SK-N-MC (cell line): ENCODE data around the gene HIKESHI.

ENCODE experiments used
- DNase-seq: peaks from one replicate; pipeline ENCODE4 v3.0.0-alpha.2; 2011; ENCODE audit warnings: low read depth, low spot score
- H3K27ac ChIP-seq: fragments of 200-600 bp; sonication (generic); 2 replicates; pipeline ENCODE4 v1.5.1; 2016; ENCODE audit warnings: mixed run types
- H3K36me3 ChIP-seq: fragments of 200-600 bp; sonication (generic); 2 replicates; pipeline ENCODE4 v1.6.1; 2017; ENCODE audit warnings: antibody characterized with exemption, low read length, mixed read lengths; ENCODE audit not compliant: insufficient read depth
- H3K4me3 ChIP-seq: fragments of 200-600 bp; sonication (generic); 2 replicates; pipeline ENCODE4 v1.5.1; 2016
- H3K9ac ChIP-seq: fragments of 200-600 bp; sonication (generic); 2 replicates; pipeline ENCODE4 v1.8.0; 2017; ENCODE audit warnings: mixed run types, mixed read lengths; ENCODE audit not compliant: insufficient read length
- H3K9me3 ChIP-seq: fragments of 200-600 bp; sonication (generic); 2 replicates; pipeline ENCODE4 v1.6.1; 2017; ENCODE audit warnings: low read depth, mild to moderate bottlenecking, antibody characterized with exemption, low read length, moderate library complexity, mixed read lengths
- EZH2 ChIP-seq: fragments of 200-600 bp; sonication (generic); IDR thresholded peaks from one replicate; pipeline ENCODE4 v1.6.1; 2017; ENCODE audit warnings: antibody characterized with exemption
- FOXP2 ChIP-seq: optimal IDR thresholded peaks from 2 replicates; pipeline ENCODE3; 2011; ENCODE audit warnings: mild to moderate bottlenecking, moderate library complexity; ENCODE audit not compliant: insufficient read depth; ENCODE audit errors: extremely low read length, control extremely low read depth
- POLR2AphosphoS5 ChIP-seq: IDR thresholded peaks from 2 replicates; pipeline ENCODE4 v1.6.1; 2012; ENCODE audit warnings: mild to moderate bottlenecking, low read depth, low read length, borderline replicate concordance

The HIKESHI gene, protein sequence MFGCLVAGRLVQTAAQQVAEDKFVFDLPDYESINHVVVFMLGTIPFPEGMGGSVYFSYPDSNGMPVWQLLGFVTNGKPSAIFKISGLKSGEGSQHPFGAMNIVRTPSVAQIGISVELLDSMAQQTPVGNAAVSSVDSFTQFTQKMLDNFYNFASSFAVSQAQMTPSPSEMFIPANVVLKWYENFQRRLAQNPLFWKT

DNA sequence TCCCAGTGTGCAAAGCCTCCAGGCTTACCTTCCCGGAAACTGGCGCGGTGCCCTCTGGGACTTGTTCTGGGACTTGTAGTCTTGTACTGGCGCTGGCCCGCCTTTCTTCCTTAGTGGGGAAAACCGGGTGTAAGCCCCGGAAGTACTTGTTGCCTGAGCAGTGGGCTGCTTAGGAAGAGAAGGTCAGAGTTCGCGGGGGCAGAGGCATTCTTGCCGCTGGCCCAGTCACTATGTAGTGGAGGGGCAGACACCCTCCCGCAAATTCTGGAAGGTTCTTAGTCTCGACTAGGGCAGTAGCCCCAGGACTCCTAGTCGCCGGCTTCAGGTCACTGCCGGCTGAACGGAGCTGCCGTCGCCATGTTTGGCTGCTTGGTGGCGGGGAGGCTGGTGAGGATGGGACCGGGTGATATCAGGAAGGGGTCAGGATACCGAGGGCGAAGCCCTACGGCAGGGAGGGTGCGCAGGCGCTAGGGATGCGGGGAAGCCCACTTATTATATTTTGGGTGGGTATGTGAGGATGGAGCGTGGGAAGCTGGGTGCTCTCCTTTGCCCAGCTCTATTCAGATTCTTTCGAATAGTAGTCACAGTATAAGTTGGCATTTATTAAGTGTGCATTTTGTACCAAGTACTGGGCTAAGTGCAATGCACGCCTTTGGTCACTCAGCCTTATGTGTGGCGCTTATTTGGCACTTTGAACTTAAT lies at the start of gene HIKESHI:
Gene HIKESHI (plus strand): TSS at position 149 of the 702 bp plus-strand sequence. CDS start 209 bp downstream, at position 358.
- TF ChIP-seq EZH2 (no peak), POLR2AphosphoS5 (peak; percentile 87), FOXP2 (peak; percentile 78)
- peak; percentile 92 for DNase-seq
- peaks cover 6% of the 10 kb centered on the region; the same call in 1 of the 2 replicates for H3K36me3 ChIP-seq
- H3K9ac ChIP-seq: peak within 1 kb of the TSS; percentile 89
- 0 out of 2 replicates have a peak within 1 kb of the TSS, but pooled peaks have one; percentile 23 for H3K27ac ChIP-seq
- H3K9me3 ChIP-seq: no peaks in the 10 kb centered on the region
- peak within 1 kb of the TSS; percentile 84 for H3K4me3 ChIP-seq

DNA sequence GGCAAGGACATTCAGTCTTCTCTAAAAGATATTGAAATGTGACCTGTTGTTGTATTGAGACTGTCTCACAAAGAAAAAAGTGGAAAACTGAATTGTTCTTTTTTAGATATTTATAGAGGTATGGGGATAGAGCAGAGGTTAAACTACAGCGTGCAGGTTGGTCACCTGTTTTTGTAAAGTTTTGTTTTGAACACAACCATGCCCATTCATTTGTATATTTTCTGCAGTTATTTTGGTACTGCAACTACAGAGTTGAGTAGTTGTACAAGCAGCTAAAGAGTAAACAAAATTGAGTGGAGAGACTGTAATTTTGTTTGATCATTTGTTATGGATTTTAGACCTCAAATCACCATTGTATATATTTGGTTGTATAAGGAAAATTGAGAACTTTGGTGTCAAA lies 46.1 kb upstream of the HIKESHI start:
- Histone ChIP-seq H3K9ac (no peak overlapping the region), H3K27ac (no peak overlapping the region), H3K4me3 (no peak overlapping the region), H3K9me3 (no peaks in the 10 kb centered on the region), H3K36me3 (peaks cover 65% of the 10 kb centered on the region)
- TF ChIP-seq POLR2AphosphoS5 (no peak), FOXP2 (no peak), EZH2 (no peak)
- no peak for DNase-seq

DNA sequence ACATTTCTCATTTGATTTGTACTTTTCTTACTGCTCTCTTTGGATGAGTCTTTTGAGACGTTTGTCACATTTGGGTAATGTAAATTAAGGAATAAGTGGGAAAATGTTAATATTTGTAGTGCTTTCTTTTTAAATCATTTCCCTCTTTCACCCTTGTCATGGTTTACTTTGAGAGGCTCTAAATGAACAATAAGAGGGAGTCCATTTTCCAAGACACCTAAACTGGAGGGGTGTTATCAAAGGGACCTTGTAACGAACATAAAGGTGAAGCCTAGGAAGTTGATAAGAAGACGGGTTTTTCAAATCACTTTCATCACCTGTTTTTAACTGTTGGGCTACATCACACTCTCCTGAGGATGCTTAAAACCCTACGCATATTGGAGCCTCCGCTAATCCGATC lies 45.4 kb upstream of the HIKESHI start:
- DNase-seq: no peak

DNA sequence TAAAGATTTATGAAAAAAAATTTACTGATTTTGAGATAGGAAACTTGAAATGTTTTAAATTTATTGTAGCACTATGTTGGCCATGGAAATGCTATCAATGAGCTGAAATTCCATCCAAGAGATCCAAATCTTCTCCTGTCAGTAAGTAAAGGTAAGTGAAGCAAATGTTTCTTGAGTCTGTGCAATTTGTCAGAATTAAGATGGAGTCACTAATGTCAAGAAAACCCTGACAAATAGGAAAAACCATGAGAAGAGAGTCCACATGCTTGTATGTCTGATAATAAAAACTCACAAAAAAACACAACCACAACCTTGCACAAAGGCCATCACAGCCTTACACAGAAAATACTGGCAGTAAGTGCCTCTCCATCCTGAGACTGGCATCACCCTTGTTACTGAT lies 44.6 kb upstream of the HIKESHI start:
- no peak overlapping the region for H3K9ac ChIP-seq
- TF ChIP-seq EZH2 (no peak), FOXP2 (no peak), POLR2AphosphoS5 (no peak)
- no peak overlapping the region for H3K4me3 ChIP-seq
- no peak for DNase-seq
- no peak overlapping the region for H3K27ac ChIP-seq
- no peaks in the 10 kb centered on the region for H3K9me3 ChIP-seq
- peaks cover 70% of the 10 kb centered on the region for H3K36me3 ChIP-seq

More for the DNA sequence above, 45.4 kb upstream of the HIKESHI start:
- Histone ChIP-seq H3K9ac (no peak overlapping the region), H3K27ac (no peak overlapping the region), H3K9me3 (no peaks in the 10 kb centered on the region), H3K36me3 (peaks cover 73% of the 10 kb centered on the region), H3K4me3 (no peak overlapping the region)
- TF ChIP-seq EZH2 (no peak), POLR2AphosphoS5 (no peak), FOXP2 (no peak)

DNA sequence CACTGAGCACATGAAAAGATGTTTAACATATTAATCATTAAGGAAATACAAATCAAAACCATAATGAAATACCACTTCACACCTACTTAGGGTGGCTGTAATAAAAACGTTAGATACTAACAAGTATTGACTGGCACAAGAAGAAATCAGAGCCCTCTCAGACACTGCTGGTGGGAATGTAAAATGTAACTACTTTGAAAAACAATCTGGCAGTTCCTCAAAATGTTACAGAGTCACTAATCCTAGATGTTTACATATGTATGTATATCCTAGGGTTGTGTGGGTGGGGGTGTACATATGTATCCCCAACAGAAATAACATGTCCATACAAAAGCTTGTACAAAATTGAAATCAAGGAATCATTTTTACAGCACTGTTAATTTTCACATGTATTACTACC lies 42.3 kb upstream of the HIKESHI start:
- TF ChIP-seq POLR2AphosphoS5: no peak
- Histone ChIP-seq H3K27ac (no peak overlapping the region), H3K36me3 (peaks cover 75% of the 10 kb centered on the region)

DNA sequence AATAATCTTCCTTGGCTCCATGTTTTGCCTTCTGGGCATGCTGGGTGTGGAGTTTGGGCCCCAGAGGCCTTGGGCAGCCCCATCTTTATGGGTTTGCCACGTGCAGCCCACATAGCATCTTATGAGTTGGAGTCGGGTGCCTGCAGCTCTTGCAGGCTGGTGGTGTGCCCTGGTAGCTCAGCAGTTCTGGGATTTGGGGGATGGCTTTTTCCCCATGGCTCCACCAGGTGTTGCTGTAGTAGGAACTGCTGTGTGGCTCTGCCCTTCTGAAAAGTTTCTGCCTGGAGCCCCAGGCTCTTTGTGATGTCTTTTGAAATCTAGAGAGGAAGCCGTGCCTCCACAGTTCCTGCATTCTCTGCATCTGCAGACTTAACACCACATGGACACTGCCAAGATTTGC lies 40.7 kb upstream of the HIKESHI start:
- no peak for DNase-seq
- Histone ChIP-seq H3K36me3 (peaks cover 73% of the 10 kb centered on the region), H3K9me3 (no peaks in the 10 kb centered on the region), H3K27ac (no peak overlapping the region), H3K4me3 (no peak overlapping the region), H3K9ac (no peak overlapping the region)
- TF ChIP-seq FOXP2: no peak
- no peak for TF ChIP-seq POLR2AphosphoS5
- TF ChIP-seq EZH2: no peak

More for the DNA sequence above, 42.3 kb upstream of the HIKESHI start:
- Histone ChIP-seq H3K4me3 (no peak overlapping the region), H3K9me3 (no peaks in the 10 kb centered on the region), H3K9ac (no peak overlapping the region)
- DNase-seq: no peak

DNA sequence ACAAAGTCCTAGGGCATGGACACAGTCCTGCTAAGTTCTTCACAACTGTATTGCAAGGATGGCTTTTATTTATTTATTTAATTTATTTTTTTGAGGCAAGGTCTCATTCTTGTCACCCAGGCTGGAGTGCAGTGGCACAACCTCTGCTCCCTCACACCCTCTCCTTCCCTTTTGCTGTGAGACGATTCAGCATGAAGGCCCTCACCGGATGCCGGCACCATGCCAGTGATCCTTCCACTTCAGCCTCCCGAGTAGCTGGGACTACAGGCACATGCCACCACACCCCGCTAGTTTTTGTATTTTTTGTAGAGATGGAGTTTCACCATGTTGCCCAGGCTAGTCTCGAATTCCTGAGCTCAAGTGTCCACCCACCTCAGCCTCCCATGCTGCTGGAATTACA lies 39.7 kb upstream of the HIKESHI start:
- TF ChIP-seq FOXP2 (no peak), POLR2AphosphoS5 (no peak)
- Histone ChIP-seq H3K9ac (no peak overlapping the region), H3K36me3 (peaks cover 62% of the 10 kb centered on the region), H3K9me3 (no peaks in the 10 kb centered on the region), H3K4me3 (no peak overlapping the region), H3K27ac (no peak overlapping the region)
- DNase-seq: no peak

DNA sequence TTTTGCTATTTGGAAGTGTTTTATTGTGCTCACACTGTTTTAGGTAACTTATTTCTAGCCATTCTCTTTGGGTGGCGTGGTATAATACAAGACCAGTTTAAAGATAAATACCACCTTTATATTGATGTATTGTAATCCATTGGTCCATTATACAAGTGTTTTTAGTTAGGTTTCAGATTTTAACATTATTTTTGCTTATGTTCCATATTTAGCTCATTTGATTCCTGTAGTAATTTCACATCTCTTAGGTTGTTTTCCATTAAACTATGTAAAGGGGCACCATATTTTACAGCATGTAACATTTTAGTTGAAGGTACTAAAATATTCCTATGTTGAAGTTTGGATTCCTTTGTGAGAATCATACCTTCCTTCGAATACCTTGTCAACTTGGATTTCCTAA lies 37.4 kb upstream of the HIKESHI start:
- Histone ChIP-seq H3K36me3 (peaks cover 62% of the 10 kb centered on the region), H3K4me3 (no peak overlapping the region), H3K9me3 (no peaks in the 10 kb centered on the region), H3K9ac (no peak overlapping the region), H3K27ac (no peak overlapping the region)
- DNase-seq: no peak
- no peak for TF ChIP-seq POLR2AphosphoS5
- no peak for TF ChIP-seq FOXP2
- TF ChIP-seq EZH2: no peak
